Upper lobe of left lung (tissue), 4 donors: ENCODE measurements around the gene ZSCAN9.

Experiments
- CTCF ChIP-seq, 6 experiments: fragments of 450-650 bp in 4 of 6; fragments of 200-600 bp in 2 of 6; sonication (generic) in 2 of 6; IDR thresholded peaks; one replicate each; pipeline ENCODE4 v1.5.1; 2016 to 2019; ENCODE audit warnings: antibody characterized with exemption in 6 of 6
- EP300 ChIP-seq, 4 donors: sonication (generic); formaldehyde crosslinking; IDR thresholded peaks; one replicate each; pipeline ENCODE4 v1.5.1; 2017; ENCODE audit warnings: antibody characterized with exemption in 4 of 4, control low read depth in 2 of 4

DNA sequence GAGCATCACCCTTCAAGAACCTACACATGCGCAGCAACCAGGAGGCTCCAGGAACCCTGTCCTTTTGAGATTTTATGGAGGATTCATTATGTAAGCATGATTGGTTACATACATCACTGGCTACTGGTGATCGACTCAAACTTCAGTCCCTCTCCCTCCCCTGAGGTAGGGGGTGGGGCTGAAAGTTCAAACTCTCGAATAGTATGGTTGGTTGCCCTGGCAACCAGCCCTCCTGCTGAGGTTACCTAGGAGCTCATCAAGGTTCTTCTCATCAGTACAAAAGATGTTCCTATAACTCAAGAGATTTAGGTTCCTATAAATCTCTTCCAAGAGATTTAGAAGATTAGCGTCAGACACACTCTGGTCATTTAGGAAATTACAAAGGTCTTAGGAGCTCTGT, 21.9 kb upstream of the ZSCAN9 start:
- TF ChIP-seq CTCF (IDR thresholded peaks at IDR 0.05) = no peak
- TF ChIP-seq EP300 (IDR thresholded peaks at IDR 0.05) = no peak
